HL-60 (cell line): ENCODE data around the gene UVSSA.

Source experiments
- DNase-seq, 2 experiments: peaks; one replicate each; pipeline ENCODE4 v3.0.0-alpha.2; 2010 to 2020; ENCODE audit warnings: low read depth in 1 of 2, low spot score in 1 of 2
- H3K27ac ChIP-seq: fragments of 250-450 bp; sonication (Bioruptor Pico); replicated peaks from 2 replicates; pipeline ENCODE4 v1.5.1; 2020; ENCODE audit warnings: mild to moderate bottlenecking, moderate library complexity
- H3K27me3 ChIP-seq: fragments of 250-450 bp; sonication (Bioruptor Pico); 2 replicates; pipeline ENCODE4 v1.5.1; 2021; ENCODE audit warnings: mild to moderate bottlenecking, moderate library complexity; ENCODE audit not compliant: insufficient read depth, poor library complexity, severe bottlenecking
- H3K4me3 ChIP-seq: replicated peaks from 2 replicates; pipeline ENCODE4 v1.5.1; 2011; ENCODE audit warnings: mild to moderate bottlenecking, control low read depth, low read length; ENCODE audit not compliant: insufficient read depth
- CTCF ChIP-seq: IDR thresholded peaks from one replicate; pipeline ENCODE4 v1.5.1; 2011; ENCODE audit warnings: low read length, control low read depth, inconsistent platforms; ENCODE audit not compliant: insufficient read depth
- GABPA ChIP-seq: IDR thresholded peaks from 2 replicates; pipeline ENCODE4 v1.6.1; 2012; ENCODE audit warnings: low read depth
- POLR2AphosphoS5 ChIP-seq: IDR thresholded peaks from 2 replicates; pipeline ENCODE4 v1.6.1; 2012; ENCODE audit warnings: low read depth
- REST ChIP-seq: IDR thresholded peaks from 2 replicates; pipeline ENCODE4 v1.6.1; 2012; ENCODE audit warnings: low read depth; ENCODE audit not compliant: insufficient replicate concordance
- SPI1 ChIP-seq: IDR thresholded peaks from 2 replicates; pipeline ENCODE4 v1.6.1; 2012; ENCODE audit warnings: low read depth, mild to moderate bottlenecking, borderline replicate concordance

UVSSA gene

DNA sequence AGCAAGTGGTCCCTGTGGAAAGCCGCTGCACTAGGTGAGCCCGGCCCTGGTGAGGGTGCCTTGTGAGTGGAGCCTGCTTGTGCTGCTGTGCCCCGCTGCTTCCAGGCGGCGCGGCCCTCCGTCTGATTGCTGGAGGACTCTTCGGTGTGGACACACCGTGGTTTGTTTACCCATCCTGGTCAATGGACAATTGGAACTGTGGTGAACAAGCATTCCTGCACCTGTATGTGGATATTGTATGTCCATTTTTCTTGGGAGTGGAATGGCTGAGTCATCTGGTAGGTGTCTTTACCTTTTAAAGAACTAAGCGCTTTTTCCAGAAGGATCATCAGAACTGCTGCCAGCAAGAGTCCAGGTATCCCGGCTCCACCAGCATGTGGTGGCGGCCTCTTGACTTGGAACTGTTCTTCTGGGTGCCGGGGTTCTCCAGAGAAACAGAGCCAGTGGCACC lies 41.7 kb upstream of the UVSSA start:
- H3K4me3 ChIP-seq = no peak overlapping the region
- DNase-seq = no peak

DNA sequence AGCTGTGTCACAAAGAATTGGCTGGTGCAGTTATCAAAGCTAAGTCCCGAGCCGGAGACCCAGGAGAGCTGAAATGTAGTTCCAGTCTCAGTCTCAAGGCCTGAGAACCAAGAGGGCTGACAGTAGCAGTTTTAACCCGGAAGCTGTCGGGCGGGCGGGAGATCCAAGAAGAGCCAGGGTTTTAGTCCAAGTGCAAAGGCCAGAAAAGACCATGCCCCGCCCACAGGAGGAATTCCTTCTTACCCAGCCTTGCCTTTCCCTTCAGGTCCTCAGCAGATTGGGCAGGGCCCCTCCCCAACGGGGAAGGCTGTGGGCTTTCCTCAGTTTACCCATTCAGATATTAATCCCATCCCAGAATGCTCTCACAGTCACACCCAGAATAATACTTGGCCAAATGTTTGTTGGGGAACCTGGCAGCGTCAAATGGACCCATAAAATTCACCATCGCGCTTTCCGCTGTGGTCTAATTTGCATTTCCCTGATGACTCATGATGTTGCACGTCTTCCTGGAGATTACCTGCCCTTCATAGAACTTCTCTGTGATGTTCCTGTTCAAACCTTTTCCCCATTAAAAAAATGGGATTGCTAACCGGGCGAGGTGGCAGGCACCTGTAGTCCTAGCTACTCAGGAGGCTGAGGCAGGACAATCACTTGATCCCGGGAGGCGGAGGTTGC lies 41.1 kb upstream of the UVSSA start:
- no peaks in the 10 kb centered on the region for H3K27me3 ChIP-seq
- no peak overlapping the region for H3K27ac ChIP-seq
- no peak for TF ChIP-seq GABPA
- TF ChIP-seq POLR2AphosphoS5 = no peak
- TF ChIP-seq CTCF = no peak
- no peak for TF ChIP-seq SPI1
- TF ChIP-seq REST = no peak
- DNase-seq = no peak
- H3K4me3 ChIP-seq = no peak overlapping the region

More for the DNA sequence above, 41.7 kb upstream of the UVSSA start:
- TF ChIP-seq SPI1 (no peak), REST (no peak), CTCF (no peak), POLR2AphosphoS5 (no peak), GABPA (no peak)
- Histone ChIP-seq H3K27ac (no peak overlapping the region), H3K27me3 (no peaks in the 10 kb centered on the region)

DNA sequence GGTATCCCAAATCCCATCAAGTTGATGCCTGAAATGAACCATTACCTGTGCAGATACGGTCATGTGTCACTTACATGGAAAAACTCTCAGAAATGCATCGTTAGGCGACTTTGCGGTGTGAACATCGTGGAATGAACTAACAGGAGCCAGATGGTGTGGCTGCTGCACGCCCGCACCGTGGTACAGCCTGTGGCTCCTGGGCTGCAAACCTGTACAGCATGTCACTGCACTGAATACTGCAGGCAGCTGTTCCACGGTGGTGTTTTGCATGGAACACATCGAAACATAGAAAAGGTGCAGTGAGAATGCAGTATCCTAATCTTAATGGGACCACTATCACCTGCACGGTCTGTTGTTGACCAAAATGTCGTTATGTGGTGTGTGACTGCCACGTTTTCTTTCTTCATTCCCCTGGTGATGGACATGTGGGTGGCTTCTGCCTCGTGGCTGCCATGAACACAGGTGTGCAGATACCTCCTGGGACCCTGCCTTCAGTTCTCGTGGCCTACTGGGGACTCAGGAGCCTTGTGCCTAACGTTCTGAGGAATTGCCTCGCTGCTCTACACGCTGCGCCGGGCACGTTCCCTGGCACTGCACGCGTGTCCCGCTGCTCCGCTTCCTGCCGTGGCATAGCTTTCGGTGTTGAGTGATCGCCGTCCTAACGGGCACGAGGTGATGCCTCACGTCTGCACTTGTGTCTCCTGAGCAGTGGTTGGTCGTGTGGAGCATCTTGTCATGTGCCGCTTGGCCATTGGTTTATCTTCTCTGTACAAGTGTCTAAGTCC lies 38.9 kb upstream of the UVSSA start:
- Histone ChIP-seq H3K4me3 (no peak overlapping the region), H3K27me3 (no peaks in the 10 kb centered on the region), H3K27ac (no peak overlapping the region)
- no peak for TF ChIP-seq POLR2AphosphoS5
- TF ChIP-seq CTCF = no peak
- DNase-seq = no peak
